Measurements from ENCODE around the gene CSDE1. TPM values are rescaled to one million over a fixed set of nuclear protein-coding genes. Genes with fewer than 3 reads are reported as not detected.

Gene CSDE1
- polyA plus RNA-seq, 1 of the 3 experiments (the other 2 are of a cell fraction) = 151 TPM

GRCh38 chr1:114718661-114719423 lies 38.9 kb downstream of the CSDE1 start:
- H3K4me1 ChIP-seq (ENCODE audit: control insufficient read depth in 1 of 2, insufficient read depth in 2 of 2, low read depth in 1 of 2, low read length in 1 of 2) = peaks cover 12 to 13% of the 10 kb centered on the region in 2 experiments; a peak in 3 of 4 replicates
- DNase-seq = no peak
- H3K9me3 ChIP-seq = no peaks in the 10 kb centered on the region
- H2AFZ ChIP-seq (ENCODE audit: low read depth) = no peak overlapping the region
- ChIA-PET CTCF (interaction anchor here (1.5 kb wide), 1 partner anchor 372 kb away, joined by 5 read pairs; no protein-coding TSS in a partner anchor), POLR2A (no interaction called here)
- no peak overlapping the region for H3K4me3 ChIP-seq (ENCODE audit: low read depth in 2 of 2, low read length in 1 of 2)
- H3K36me3 ChIP-seq (replicated peaks in 1 of 2; ENCODE audit: control insufficient read depth in 1 of 2, insufficient read depth in 2 of 2, low read length in 1 of 2) = peaks cover 70 to 72% of the 10 kb centered on the region in 2 experiments
- TF ChIP-seq PBX3 (IDR thresholded peaks at IDR 0.05) = no peak
- no peak for TF ChIP-seq ZBTB33 (IDR thresholded peaks at IDR 0.05; ENCODE audit: borderline replicate concordance, low read depth)
- peaks cover 45% of the 10 kb centered on the region for H3F3A ChIP-seq (replicated peaks; ENCODE audit: insufficient read depth)
- H3K9ac ChIP-seq = no peak overlapping the region
- no peak overlapping the region for H3K4me2 ChIP-seq
- H3K27ac ChIP-seq (ENCODE audit: low read depth in 2 of 2, low read length in 1 of 2) = peak overlapping the region in 1 of 2 experiments; percentile 53; a peak in 2 of 4 replicates
- H3K79me2 ChIP-seq (ENCODE audit: insufficient read depth) = peaks cover 34% of the 10 kb centered on the region
- H3K27me3 ChIP-seq (ENCODE audit: insufficient read depth) = no peaks in the 10 kb centered on the region
- WGBS (ENCODE audit: low lambda C conversion rate) = 82% methylated on average over 8 of the region's 11 CpGs
- H4K20me1 ChIP-seq (ENCODE audit: insufficient read depth) = no peaks in the 10 kb centered on the region
- no peaks in the 10 kb centered on the region for H3K9me2 ChIP-seq

GRCh38 chr1:114716304-114717170 lies 41.2 kb downstream of the CSDE1 start, which contains the start of gene NRAS:
TSS of gene NRAS (minus strand) at chr1:114716771. CDS start at chr1:114716160, 611 bp downstream.
- peak within 1 kb of the TSS; percentile 98 for H3K9ac ChIP-seq
- ChIA-PET POLR2A (interaction anchor here (1.0 to 1.1 kb wide), 2 partner anchors 15 to 41 kb away, joined by 3 to 6 read pairs; partner anchors contain the start of gene CSDE1), CTCF (interaction anchor here (0.8 to 1.6 kb wide), 6 partner anchors 8 to 370 kb away, joined by 3 to 5 read pairs (median 3); no protein-coding TSS in a partner anchor)
- peaks cover 56% of the 10 kb centered on the region for H3K79me2 ChIP-seq (ENCODE audit: insufficient read depth)
- H2AFZ ChIP-seq (ENCODE audit: low read depth) = peak within 1 kb of the TSS; percentile 90
- peaks cover 71 to 73% of the 10 kb centered on the region in 2 experiments for H3K36me3 ChIP-seq (replicated peaks in 1 of 2; ENCODE audit: control insufficient read depth in 1 of 2, insufficient read depth in 2 of 2, low read length in 1 of 2)
- H4K20me1 ChIP-seq (ENCODE audit: insufficient read depth) = no peaks in the 10 kb centered on the region
- no peaks in the 10 kb centered on the region for H3K9me2 ChIP-seq
- H3K4me1 ChIP-seq (ENCODE audit: control insufficient read depth in 1 of 2, insufficient read depth in 2 of 2, low read depth in 1 of 2, low read length in 1 of 2) = peaks cover 12 to 13% of the 10 kb centered on the region in 2 experiments; a peak in 3 of 4 replicates
- H3K4me3 ChIP-seq (ENCODE audit: low read depth in 2 of 2, low read length in 1 of 2) = peak within 1 kb of the TSS; percentile 83 to 99
- no peaks in the 10 kb centered on the region for H3K9me3 ChIP-seq
- peak within 1 kb of the TSS; percentile 85 to 93 for H3K27ac ChIP-seq (ENCODE audit: low read depth in 2 of 2, low read length in 1 of 2)
- peak within 1 kb of the TSS; percentile 76 for H3K4me2 ChIP-seq
- H3F3A ChIP-seq (replicated peaks; ENCODE audit: insufficient read depth) = peaks cover 45% of the 10 kb centered on the region
- WGBS (ENCODE audit: low lambda C conversion rate) = 3% methylated on average over 19 of the region's 38 CpGs
- peak; percentile 92 for DNase-seq
- no peaks in the 10 kb centered on the region for H3K27me3 ChIP-seq (ENCODE audit: insufficient read depth)
- TF ChIP-seq PBX3 (IDR thresholded peaks at IDR 0.05) (peak; percentile 45), EP300 (IDR thresholded peaks at IDR 0.05; ENCODE audit: borderline replicate concordance in 1 of 2, low read depth in 1 of 2, low read length in 1 of 2) (peak; percentile 17 to 34; a peak in 2 of 4 replicates), SMC3 (IDR thresholded peaks at IDR 0.05; ENCODE audit: low read depth, low read length) (no peak), CHD2 (IDR thresholded peaks at IDR 0.05; ENCODE audit: low read length, partially characterized antibody) (peak; percentile 84), JUND (IDR thresholded peaks at IDR 0.05) (peak; percentile 25), ZBTB33 (IDR thresholded peaks at IDR 0.05; ENCODE audit: borderline replicate concordance, low read depth) (peak; percentile 62; the same call in 1 of the 2 replicates)
- TF ChIP-seq, protein P1, sequence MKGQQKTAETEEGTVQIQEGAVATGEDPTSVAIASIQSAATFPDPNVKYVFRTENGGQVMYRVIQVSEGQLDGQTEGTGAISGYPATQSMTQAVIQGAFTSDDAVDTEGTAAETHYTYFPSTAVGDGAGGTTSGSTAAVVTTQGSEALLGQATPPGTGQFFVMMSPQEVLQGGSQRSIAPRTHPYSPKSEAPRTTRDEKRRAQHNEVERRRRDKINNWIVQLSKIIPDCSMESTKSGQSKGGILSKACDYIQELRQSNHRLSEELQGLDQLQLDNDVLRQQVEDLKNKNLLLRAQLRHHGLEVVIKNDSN (IDR thresholded peaks at IDR 0.05; ENCODE audit: borderline replicate concordance, low read depth) = peak; percentile 92
- TF ChIP-seq, protein P2, sequence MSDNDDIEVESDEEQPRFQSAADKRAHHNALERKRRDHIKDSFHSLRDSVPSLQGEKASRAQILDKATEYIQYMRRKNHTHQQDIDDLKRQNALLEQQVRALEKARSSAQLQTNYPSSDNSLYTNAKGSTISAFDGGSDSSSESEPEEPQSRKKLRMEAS (IDR thresholded peaks at IDR 0.05; ENCODE audit: low read depth) = peak; percentile 98
- TF ChIP-seq, protein P3, sequence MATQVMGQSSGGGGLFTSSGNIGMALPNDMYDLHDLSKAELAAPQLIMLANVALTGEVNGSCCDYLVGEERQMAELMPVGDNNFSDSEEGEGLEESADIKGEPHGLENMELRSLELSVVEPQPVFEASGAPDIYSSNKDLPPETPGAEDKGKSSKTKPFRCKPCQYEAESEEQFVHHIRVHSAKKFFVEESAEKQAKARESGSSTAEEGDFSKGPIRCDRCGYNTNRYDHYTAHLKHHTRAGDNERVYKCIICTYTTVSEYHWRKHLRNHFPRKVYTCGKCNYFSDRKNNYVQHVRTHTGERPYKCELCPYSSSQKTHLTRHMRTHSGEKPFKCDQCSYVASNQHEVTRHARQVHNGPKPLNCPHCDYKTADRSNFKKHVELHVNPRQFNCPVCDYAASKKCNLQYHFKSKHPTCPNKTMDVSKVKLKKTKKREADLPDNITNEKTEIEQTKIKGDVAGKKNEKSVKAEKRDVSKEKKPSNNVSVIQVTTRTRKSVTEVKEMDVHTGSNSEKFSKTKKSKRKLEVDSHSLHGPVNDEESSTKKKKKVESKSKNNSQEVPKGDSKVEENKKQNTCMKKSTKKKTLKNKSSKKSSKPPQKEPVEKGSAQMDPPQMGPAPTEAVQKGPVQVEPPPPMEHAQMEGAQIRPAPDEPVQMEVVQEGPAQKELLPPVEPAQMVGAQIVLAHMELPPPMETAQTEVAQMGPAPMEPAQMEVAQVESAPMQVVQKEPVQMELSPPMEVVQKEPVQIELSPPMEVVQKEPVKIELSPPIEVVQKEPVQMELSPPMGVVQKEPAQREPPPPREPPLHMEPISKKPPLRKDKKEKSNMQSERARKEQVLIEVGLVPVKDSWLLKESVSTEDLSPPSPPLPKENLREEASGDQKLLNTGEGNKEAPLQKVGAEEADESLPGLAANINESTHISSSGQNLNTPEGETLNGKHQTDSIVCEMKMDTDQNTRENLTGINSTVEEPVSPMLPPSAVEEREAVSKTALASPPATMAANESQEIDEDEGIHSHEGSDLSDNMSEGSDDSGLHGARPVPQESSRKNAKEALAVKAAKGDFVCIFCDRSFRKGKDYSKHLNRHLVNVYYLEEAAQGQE (IDR thresholded peaks at IDR 0.05; ENCODE audit: low read depth, low read length) = no peak

Measured in SK-N-SH (cell line).